Sigmoid colon (tissue), 4 donors: Measurements from ENCODE around the gene PAX4.

Experiments used
- POLR2A ChIP-seq, 2 donors: fragments of 450-650 bp; IDR thresholded peaks; one replicate each; pipeline ENCODE4 v1.6.1; 2016; ENCODE audit warnings: antibody characterized with exemption in 2 of 2, mild to moderate bottlenecking in 2 of 2, moderate library complexity in 2 of 2
- POLR2AphosphoS5 ChIP-seq, 4 donors: sonication (generic); formaldehyde crosslinking; IDR thresholded peaks; one replicate each; pipeline ENCODE4 v1.6.1; 2017; ENCODE audit warnings: antibody characterized with exemption in 4 of 4
- TF ChIP-seq, protein P1 (sequence below), 4 experiments: fragments of 450-650 bp in 3 of 4; fragments of 200-600 bp in 1 of 4; IDR thresholded peaks; one replicate each; pipeline ENCODE4 v1.5.1; 2016 to 2019; ENCODE audit warnings: antibody characterized with exemption in 4 of 4, mild to moderate bottlenecking in 3 of 4, moderate library complexity in 2 of 4

DNA sequence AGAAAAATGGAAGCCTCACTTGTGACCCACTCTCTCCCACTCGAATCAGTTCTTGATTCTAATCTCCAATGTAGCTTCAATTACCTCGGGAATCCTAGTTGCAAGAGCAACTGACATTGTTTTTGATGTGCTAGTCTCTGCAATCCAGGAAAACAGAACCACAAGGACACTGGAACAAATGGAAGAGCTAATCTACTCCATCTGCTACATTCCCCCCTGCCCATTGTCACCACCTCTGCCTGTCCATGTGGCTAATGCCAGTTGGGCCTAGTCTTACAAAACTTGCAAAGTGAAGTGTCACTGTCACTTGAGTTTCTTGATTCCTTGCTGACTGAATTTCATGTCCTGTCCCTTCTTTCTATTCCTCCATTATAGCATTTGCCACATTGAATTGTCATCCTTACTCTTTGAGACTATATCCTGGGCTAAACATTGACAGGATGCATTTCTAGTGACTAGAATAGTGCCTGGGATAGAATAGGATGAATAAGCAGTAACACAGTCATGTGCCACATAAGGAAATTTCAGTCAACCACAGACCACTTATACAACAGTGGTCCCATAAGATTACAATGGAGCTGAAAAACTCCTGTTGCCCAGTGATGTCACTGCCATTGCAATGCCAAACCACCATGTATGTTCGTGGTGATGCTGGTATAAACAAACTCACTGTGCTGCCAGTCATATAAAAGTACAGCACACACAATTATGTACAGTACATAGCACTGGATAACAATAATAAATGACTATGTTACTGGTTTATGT lies 46.0 kb downstream of the PAX4 start:
- TF ChIP-seq POLR2AphosphoS5 (IDR thresholded peaks at IDR 0.05) (no peak), POLR2A (IDR thresholded peaks at IDR 0.05) (no peak)
- TF ChIP-seq, protein P1, sequence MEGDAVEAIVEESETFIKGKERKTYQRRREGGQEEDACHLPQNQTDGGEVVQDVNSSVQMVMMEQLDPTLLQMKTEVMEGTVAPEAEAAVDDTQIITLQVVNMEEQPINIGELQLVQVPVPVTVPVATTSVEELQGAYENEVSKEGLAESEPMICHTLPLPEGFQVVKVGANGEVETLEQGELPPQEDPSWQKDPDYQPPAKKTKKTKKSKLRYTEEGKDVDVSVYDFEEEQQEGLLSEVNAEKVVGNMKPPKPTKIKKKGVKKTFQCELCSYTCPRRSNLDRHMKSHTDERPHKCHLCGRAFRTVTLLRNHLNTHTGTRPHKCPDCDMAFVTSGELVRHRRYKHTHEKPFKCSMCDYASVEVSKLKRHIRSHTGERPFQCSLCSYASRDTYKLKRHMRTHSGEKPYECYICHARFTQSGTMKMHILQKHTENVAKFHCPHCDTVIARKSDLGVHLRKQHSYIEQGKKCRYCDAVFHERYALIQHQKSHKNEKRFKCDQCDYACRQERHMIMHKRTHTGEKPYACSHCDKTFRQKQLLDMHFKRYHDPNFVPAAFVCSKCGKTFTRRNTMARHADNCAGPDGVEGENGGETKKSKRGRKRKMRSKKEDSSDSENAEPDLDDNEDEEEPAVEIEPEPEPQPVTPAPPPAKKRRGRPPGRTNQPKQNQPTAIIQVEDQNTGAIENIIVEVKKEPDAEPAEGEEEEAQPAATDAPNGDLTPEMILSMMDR (IDR thresholded peaks at IDR 0.05): no peak
